Measurements from ENCODE around the gene ALPK1.

GRCh38 chr4:112266823-112267222 is 30.3 kb upstream of the ALPK1 start:
- no peak for TF ChIP-seq EZH2 (IDR thresholded peaks at IDR 0.05; ENCODE audit: borderline replicate concordance, low read depth, low read length, poor library complexity, severe bottlenecking)
- peak; percentile 62 for TF ChIP-seq CTCF (conservative IDR thresholded peaks at IDR 0.05; ENCODE audit: low read depth, low read length)

All from A673 (cell line).